ENCODE results near the gene ISY1.

DNA sequence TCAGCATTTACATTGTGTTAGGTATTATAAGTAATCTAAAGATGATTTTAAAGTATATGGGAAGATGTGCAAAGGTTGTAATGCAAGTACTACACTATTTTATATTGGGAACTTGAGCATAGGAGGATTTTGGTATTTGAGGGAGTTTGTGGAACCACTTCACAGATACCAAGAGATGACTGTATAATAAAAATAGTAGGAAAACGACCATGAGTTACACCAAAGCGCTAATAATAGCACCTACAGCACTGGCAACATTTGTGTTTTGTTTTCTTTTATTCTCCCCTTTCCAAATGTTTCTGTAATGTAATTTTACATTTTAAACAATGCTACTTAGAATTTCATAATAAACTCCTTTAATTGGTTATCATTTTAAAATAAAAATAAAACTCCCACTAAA, 12.3 kb upstream of the ISY1 start:
- TF ChIP-seq, protein P1, sequence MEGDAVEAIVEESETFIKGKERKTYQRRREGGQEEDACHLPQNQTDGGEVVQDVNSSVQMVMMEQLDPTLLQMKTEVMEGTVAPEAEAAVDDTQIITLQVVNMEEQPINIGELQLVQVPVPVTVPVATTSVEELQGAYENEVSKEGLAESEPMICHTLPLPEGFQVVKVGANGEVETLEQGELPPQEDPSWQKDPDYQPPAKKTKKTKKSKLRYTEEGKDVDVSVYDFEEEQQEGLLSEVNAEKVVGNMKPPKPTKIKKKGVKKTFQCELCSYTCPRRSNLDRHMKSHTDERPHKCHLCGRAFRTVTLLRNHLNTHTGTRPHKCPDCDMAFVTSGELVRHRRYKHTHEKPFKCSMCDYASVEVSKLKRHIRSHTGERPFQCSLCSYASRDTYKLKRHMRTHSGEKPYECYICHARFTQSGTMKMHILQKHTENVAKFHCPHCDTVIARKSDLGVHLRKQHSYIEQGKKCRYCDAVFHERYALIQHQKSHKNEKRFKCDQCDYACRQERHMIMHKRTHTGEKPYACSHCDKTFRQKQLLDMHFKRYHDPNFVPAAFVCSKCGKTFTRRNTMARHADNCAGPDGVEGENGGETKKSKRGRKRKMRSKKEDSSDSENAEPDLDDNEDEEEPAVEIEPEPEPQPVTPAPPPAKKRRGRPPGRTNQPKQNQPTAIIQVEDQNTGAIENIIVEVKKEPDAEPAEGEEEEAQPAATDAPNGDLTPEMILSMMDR (IDR thresholded peaks at IDR 0.05): no peak
- TF ChIP-seq POLR2A (IDR thresholded peaks at IDR 0.05) (no peak), EP300 (IDR thresholded peaks at IDR 0.05) (no peak), POLR2AphosphoS5 (IDR thresholded peaks at IDR 0.05) (no peak)

All from stomach (tissue), 4 donors.